Bronchial epithelial cell (primary cell): Measurements from ENCODE around the gene GRIA4. TPM values are rescaled to one million over a fixed set of nuclear protein-coding genes. Genes with fewer than 3 reads are reported as not detected.

Experiments
- DNase-seq: peaks from one replicate; pipeline ENCODE4 v3.0.0-alpha.2; 2010; ENCODE audit warnings: low read depth
- FAIRE-seq: peaks from 2 replicates; lab custom pipeline; 2011; peaks lifted over from hg19 to GRCh38; lab: Jason Lieb, UNC
- H3K27me3 ChIP-seq: 2 replicates; pipeline ENCODE4 v1.5.1; 2011; ENCODE audit warnings: low read length; ENCODE audit not compliant: control insufficient read depth, insufficient read depth
- H3K36me3 ChIP-seq: 2 replicates; pipeline ENCODE4 v1.5.1; 2011; ENCODE audit warnings: low read length; ENCODE audit not compliant: control insufficient read depth, insufficient read depth
- H3K4me3 ChIP-seq: 2 replicates; pipeline ENCODE4 v1.5.1; 2011; ENCODE audit warnings: mild to moderate bottlenecking, low read depth, low read length, control low read depth
- total RNA-seq: library from RNA; depleted of rRNA; stranded (reverse); fragments of >200 nt; gene quantifications from 2 replicates; pipeline ENCODE4 v1.2.1, GENCODE V29; 2014
- TF ChIP-seq, protein P1 (sequence below): IDR thresholded peaks from 2 replicates; pipeline ENCODE4 v1.5.1; 2011; ENCODE audit warnings: mild to moderate bottlenecking, moderate library complexity, low read length, control low read depth, inconsistent platforms; ENCODE audit not compliant: insufficient read depth, severe bottlenecking

The GRIA4 gene
- total RNA-seq, 1 donor from 2014 or later = not detected

DNA sequence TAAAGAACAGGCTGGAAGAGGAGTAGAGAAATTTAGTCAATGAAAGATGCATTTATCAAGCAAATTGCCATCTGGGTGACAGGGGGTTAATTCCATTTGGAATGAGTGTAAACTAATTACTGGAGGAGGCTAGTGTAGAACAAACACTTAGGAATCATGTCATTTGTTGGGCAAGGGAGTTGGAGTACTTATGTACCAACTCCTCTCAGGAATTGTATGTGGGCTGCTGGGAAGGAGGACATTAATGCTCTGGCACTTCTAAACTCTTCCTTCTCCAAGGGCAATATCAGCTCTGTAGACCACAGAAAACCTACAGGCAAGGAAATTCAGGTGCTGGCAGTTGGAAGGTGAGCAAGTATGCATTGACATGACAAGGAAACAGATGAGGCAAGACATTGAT, 271.2 kb downstream of the GRIA4 start:
- H3K4me3 ChIP-seq = no peak overlapping the region
- TF ChIP-seq, protein P1, sequence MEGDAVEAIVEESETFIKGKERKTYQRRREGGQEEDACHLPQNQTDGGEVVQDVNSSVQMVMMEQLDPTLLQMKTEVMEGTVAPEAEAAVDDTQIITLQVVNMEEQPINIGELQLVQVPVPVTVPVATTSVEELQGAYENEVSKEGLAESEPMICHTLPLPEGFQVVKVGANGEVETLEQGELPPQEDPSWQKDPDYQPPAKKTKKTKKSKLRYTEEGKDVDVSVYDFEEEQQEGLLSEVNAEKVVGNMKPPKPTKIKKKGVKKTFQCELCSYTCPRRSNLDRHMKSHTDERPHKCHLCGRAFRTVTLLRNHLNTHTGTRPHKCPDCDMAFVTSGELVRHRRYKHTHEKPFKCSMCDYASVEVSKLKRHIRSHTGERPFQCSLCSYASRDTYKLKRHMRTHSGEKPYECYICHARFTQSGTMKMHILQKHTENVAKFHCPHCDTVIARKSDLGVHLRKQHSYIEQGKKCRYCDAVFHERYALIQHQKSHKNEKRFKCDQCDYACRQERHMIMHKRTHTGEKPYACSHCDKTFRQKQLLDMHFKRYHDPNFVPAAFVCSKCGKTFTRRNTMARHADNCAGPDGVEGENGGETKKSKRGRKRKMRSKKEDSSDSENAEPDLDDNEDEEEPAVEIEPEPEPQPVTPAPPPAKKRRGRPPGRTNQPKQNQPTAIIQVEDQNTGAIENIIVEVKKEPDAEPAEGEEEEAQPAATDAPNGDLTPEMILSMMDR = no peak
- FAIRE-seq (no peak), DNase-seq (no peak)
- H3K36me3 ChIP-seq = no peaks in the 10 kb centered on the region
- no peaks in the 10 kb centered on the region for H3K27me3 ChIP-seq

DNA sequence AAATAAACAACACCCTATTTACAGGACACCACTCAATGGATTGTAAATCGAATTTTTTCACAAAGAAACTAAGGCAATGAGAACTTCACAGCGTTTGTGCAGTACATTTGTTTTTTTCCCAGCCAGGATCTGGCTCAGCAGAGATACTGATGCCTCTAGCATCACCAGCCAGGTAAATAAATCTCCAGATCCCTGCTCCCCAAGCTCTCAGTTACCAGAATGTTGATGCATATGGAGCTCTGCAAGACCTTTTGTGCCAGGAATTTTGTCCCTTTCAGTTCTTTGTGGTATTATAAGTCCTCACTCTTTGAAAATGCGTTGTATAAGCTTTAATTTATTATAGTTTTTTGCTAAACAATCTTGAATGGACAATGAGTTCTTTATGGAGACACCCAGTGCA, 274.6 kb downstream of the GRIA4 start:
- TF ChIP-seq, protein P1 = no peak
- no peak for DNase-seq
- no peak for FAIRE-seq
- no peaks in the 10 kb centered on the region for H3K36me3 ChIP-seq
- no peaks in the 10 kb centered on the region for H3K27me3 ChIP-seq
- H3K4me3 ChIP-seq = no peak overlapping the region

- no peak overlapping the region for H3K4me3 ChIP-seq
- H3K36me3 ChIP-seq = no peaks in the 10 kb centered on the region
- no peak for DNase-seq
- H3K27me3 ChIP-seq = no peaks in the 10 kb centered on the region
- FAIRE-seq = no peak
- TF ChIP-seq, protein P1 = no peak
Observed at GRCh38 chr11:105891685-105892084, 281.8 kb downstream of the GRIA4 start.

DNA sequence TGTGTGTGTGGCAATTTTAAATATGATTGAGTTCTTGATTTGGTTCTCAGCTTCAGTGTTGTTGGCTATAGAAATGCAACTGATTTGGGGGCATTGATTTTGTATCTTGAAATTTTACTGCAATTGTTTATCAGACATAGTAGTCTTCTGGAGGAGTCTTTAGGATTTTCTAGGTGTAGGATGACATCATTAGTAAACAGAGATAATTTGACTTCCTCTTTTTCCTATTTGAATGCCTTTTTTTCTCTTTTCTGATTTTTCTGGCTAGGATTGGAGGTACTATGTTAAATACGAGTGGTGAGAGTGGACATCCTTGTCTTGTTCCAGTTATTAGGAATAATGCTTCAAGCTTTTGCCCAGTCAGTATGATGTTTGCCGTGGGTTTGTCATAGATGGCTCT, 287.3 kb downstream of the GRIA4 start:
- FAIRE-seq (no peak), DNase-seq (no peak)
- Histone ChIP-seq H3K27me3 (no peaks in the 10 kb centered on the region), H3K4me3 (no peak overlapping the region), H3K36me3 (no peaks in the 10 kb centered on the region)
- TF ChIP-seq, protein P1 = no peak

- DNase-seq (no peak), FAIRE-seq (no peak)
- Histone ChIP-seq H3K36me3 (no peaks in the 10 kb centered on the region), H3K4me3 (no peak overlapping the region), H3K27me3 (no peaks in the 10 kb centered on the region)
- TF ChIP-seq, protein P1 = no peak
Observed at GRCh38 chr11:105899772-105900171, 289.9 kb downstream of the GRIA4 start.

DNA sequence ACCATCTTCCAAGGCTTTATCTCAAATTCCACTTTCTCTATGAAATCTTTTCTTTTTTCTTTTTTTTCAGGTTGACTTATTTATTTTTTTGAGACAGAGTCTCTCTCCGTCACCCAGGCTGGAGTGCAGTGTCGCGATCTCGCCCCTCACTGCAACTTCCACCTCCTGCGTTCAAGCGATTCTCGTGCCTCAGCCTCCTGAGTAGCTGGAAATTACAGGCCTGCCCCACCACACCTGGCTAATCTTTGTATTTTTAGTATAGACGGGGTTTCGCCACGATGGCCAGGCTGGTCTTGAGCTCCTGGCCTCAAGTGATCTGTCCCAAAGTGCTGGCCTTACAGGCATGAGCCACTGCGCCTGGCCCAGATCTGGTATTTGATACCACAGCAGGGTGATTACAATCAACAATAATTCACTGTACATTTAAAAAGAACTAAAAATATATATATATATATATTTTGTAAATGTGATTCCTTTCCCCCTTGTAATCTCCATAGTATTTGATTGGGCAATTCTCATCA, 290.7 kb downstream of the GRIA4 start:
- no peak for FAIRE-seq
- TF ChIP-seq, protein P1 = no peak
- no peak for DNase-seq
- Histone ChIP-seq H3K36me3 (no peaks in the 10 kb centered on the region), H3K27me3 (no peaks in the 10 kb centered on the region), H3K4me3 (no peak overlapping the region)
